BLaER1 treated with 17β-estradiol and CSF1 and Interleukin-3, amounts not matched to agents 10 nM and 100 nM (cell line): ENCODE results near the gene RGPD8.
"Not testable (repeated sequence)": the region's sequence is repeated elsewhere in the genome, so short reads cannot be mapped to it uniquely, and the experiment has no call there.

Source experiments
- H3K27ac ChIP-seq, 11 experiments: shearing (Covaris generic); formaldehyde crosslinking; 2 replicates each; pipeline ENCODE4 v1.8.1; 2022
- H3K27me3 ChIP-seq, 11 experiments: shearing (Covaris generic); formaldehyde crosslinking; 2 replicates each; pipeline ENCODE4 v1.8.1; 2022
- H3K36me3 ChIP-seq, 11 experiments: shearing (Covaris generic); formaldehyde crosslinking; 2 replicates each; pipeline ENCODE4 v1.8.1; 2022
- H3K4me1 ChIP-seq, 10 experiments: shearing (Covaris generic); formaldehyde crosslinking; 2 replicates each; pipeline ENCODE4 v1.8.1; 2022
- H3K4me2 ChIP-seq, 11 experiments: shearing (Covaris generic); formaldehyde crosslinking; 2 replicates each; pipeline ENCODE4 v1.8.1; 2022
- H3K4me3 ChIP-seq, 10 experiments: shearing (Covaris generic); formaldehyde crosslinking; 2 replicates each; pipeline ENCODE4 v1.8.1; 2022
- H3K9ac ChIP-seq, 11 experiments: shearing (Covaris generic); formaldehyde crosslinking; 2 replicates each; pipeline ENCODE4 v1.8.1; 2022
- H3K9me3 ChIP-seq, 11 experiments: shearing (Covaris generic); formaldehyde crosslinking; replicated peaks in 1 of 11; 2 replicates each; pipeline ENCODE4 v1.8.1; 2022
- H4K20me1 ChIP-seq, 11 experiments: shearing (Covaris generic); formaldehyde crosslinking; 2 replicates each; pipeline ENCODE4 v1.8.1; 2022
- Cebpa-rat ChIP-seq, 11 experiments: shearing (Covaris generic); IDR thresholded peaks; 2 replicates each; pipeline ENCODE4 v1.8.1; 2022

RGPD8 gene

DNA sequence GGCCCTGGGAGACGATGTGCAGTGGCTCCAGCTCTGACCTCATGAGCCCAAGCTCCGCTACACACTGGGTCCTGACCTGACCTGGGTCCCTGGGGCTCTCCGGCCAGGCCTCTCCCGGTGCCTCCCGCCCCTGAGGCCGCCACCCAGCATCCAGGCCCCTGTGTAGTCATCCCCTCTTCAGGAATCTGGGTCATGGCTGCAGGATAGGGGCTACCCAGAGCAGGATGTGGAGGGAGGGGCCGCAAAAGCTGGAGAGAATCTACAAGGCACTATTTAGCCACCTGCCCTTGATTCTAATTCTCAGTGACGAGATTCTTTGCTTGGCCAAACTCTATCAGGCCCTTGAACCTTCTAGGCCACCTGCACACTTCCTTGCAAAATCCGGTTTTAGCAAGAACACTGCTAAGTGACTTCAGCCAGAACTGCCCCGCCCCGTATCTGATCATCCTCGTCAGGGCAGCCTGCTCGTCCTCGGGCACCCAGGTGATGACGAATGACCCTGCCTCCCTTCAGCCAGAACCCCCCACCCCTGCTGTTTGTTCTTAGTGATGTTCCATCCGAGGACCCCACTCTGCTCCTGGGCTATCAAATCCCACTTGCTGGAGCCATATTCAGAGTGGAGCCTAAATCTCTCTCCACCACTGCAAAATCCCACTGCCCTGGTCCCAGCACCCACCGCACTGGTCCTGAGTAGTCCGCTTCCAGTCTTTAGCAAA lies 2.4 kb upstream of the RGPD8 start:
- not testable (repeated sequence) for H3K9ac ChIP-seq, H3K36me3 ChIP-seq, H4K20me1 ChIP-seq, H3K4me3 ChIP-seq, H3K27ac ChIP-seq, H3K9me3 ChIP-seq, H3K4me1 ChIP-seq, H3K4me2 ChIP-seq
- H3K27me3 ChIP-seq, result peaks cover 17 to 37% (median 34%) of the 10 kb centered on the region in 11 experiments

DNA sequence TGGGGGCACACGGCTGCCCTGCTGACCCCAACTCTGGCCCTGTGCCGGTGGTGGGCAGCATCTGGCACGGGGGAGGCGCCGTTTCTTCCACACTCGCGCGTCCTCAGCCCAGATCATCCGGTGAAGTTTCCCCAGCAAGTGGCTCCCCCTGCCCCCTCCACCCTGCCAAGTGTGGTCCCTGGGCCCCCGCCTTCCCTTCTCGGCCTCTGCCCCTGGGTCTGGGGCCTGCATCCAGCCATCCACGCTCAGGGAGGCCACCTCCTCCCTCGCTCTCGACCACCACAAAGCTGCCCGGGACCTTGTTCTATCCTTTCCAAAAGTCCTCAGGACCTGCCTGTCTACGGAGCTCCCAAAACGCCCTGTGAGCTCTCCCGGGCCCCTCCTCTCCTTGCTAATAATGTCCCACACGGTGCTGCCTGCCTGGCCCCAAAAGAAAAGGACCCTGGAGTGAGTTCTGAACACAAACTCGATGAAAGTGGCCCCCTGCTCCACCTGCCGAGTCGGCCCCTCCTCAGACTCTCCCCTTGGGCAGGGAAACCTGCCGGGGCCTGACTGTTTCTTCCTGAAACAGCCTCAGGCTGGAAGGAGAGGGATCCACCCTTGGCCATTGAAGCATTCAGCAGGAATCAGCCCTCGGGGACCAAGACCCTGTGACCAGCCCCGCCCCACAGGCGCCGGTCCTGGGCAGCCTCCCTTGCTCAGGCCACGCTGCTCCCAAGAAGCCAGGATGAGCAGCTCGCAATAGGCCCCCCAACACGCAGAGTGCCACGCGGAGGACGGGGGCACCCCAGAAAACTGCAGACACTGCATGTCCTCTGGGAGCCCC lies 1.7 kb upstream of the RGPD8 start:
- H3K27ac ChIP-seq, H3K4me3 ChIP-seq, H3K4me2 ChIP-seq, H3K36me3 ChIP-seq, H4K20me1 ChIP-seq, H3K9ac ChIP-seq, H3K9me3 ChIP-seq, H3K4me1 ChIP-seq: not testable (repeated sequence)
- peaks cover 17 to 43% (median 36%) of the 10 kb centered on the region in 11 experiments for H3K27me3 ChIP-seq

DNA sequence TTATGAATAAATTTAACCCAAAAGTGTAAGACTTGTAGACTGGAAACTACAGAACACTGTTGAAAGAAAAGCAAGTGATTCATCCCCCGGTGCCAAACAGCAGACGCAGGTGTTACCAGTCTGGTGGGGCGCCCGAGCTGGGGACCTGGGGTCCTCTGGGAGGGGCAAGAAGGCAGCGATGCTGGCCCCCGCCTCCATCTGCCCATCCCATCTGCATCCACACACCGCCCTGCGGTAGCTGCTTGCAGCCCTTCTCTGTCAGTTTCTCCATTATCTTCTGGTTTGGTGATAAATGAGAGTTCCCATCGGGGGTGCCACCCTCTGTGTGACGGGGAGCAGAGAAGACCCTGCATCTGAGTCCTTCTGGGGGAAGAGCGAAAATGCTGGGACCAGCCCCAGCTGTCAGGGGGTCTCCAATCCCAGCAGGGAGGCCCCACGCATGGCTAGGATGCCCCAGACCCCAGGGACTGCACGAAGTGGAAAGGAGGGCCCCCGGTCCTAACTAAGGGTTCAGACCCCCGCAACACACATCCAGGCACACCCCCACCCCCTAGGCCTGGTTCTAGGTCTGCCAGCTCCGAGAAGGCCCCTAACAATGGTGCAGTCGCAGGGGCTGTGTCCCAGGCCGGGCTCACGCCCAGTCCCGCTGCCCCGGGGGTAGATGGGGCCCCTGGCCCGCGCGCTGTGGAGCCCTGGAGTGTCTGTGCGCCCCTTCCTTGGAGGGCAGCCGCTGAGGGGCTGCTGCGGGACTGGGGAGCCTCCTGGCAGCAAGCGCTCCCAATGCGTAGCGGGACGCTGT lies 686 bp upstream of the RGPD8 start:
- no peak for TF ChIP-seq Cebpa-rat (IDR thresholded peaks at IDR 0.05)
- peaks cover 0 to 3% (median 0%) of the 10 kb centered on the region in 10 experiments; a peak in 1 of 20 replicates for H3K4me1 ChIP-seq
- no peak overlapping the region for H3K27ac ChIP-seq

DNA sequence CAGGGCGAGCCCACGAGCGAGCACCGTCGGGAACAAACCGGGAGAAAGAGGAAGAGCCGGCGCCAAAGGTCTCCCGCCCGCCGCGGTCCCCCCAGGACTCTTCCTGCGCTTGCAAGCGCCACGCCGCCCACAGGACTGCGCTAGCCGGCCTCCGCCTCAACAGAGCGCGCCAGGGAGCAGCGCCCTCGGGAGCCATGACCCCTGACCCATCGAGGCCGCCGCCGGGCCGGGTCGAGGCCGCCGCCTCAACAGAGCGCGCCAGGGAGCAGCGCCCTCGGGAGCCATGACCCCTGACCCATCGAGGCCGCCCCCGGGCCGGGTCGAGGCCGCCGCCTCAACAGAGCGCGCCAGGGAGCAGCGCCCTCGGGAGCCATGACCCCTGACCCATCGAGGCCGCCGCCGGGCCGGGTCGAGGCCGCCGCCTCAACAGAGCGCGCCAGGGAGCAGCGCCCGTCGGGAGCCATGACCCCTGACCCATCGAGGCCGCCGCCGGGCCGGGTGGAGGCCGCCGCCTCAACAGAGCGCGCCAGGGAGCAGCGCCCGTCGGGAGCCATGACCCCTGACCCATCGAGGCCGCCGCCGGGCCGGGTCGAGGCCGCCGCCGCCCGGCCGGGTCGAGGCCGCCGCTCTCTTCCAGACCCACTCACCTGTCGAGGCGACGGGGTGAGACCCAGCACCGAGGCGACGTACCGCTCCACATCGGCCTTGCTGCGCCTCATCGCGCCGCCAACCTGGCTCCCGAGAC lies 538 bp downstream of the RGPD8 start:
- Histone ChIP-seq H3K27ac (peak overlapping the region in 4 of 11 experiments; percentile 11 to 60 (median 32); a peak in 5 of 22 replicates), H3K27me3 (peaks cover 17 to 43% (median 36%) of the 10 kb centered on the region in 11 experiments), H3K4me3 (peak overlapping the region; percentile 47 to 69 (median 56)), H3K4me2 (peak overlapping the region; percentile 41 to 71 (median 57)), H3K9ac (peak overlapping the region; percentile 35 to 72 (median 64); a peak in 17 of 22 replicates)
- not testable (repeated sequence) for H3K36me3 ChIP-seq, H3K4me1 ChIP-seq, H3K9me3 ChIP-seq, H4K20me1 ChIP-seq

More for the DNA sequence above, 686 bp upstream of the RGPD8 start:
- Histone ChIP-seq H3K9ac (no peak overlapping the region), H3K36me3 (no peaks in the 10 kb centered on the region), H3K4me2 (peak overlapping the region in 3 of 11 experiments; percentile 13 to 24 (median 15); a peak in 1 of 22 replicates), H3K27me3 (peaks cover 17 to 43% (median 36%) of the 10 kb centered on the region in 11 experiments), H3K9me3 (no peaks in the 10 kb centered on the region), H3K4me3 (no peak overlapping the region), H4K20me1 (no peaks in the 10 kb centered on the region; a peak in 1 of 22 replicates)

DNA sequence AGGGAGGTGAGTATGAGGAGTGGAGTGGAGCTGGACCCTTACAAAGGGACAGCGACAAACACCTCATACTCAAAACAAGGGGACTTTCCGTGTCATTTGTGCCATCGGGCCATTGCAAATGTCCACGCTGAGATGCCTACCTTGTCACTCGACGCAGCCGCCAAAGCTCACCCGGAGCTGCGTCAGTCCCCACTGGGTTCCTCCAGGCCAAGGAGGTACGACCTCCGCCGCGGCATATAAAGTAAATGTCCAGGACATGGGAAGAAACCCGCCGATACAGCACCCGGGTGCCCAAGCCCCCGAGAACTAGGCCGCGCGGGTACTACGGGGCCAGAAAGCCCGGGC lies 1.1 kb downstream of the RGPD8 start:
- H3K36me3 ChIP-seq, H4K20me1 ChIP-seq, H3K9me3 ChIP-seq, H3K4me1 ChIP-seq: not testable (repeated sequence)
- peak overlapping the region; percentile 47 to 69 (median 56) for H3K4me3 ChIP-seq
- peak overlapping the region in 9 of 11 experiments; percentile 43 to 72 (median 64); a peak in 15 of 22 replicates for H3K9ac ChIP-seq
- peak overlapping the region; percentile 41 to 71 (median 57); a peak in 20 of 22 replicates for H3K4me2 ChIP-seq
- H3K27ac ChIP-seq, result peak overlapping the region in 1 of 11 experiments; percentile 60; a peak in 1 of 22 replicates
- H3K27me3 ChIP-seq, result peaks cover 17 to 43% (median 36%) of the 10 kb centered on the region in 11 experiments

DNA sequence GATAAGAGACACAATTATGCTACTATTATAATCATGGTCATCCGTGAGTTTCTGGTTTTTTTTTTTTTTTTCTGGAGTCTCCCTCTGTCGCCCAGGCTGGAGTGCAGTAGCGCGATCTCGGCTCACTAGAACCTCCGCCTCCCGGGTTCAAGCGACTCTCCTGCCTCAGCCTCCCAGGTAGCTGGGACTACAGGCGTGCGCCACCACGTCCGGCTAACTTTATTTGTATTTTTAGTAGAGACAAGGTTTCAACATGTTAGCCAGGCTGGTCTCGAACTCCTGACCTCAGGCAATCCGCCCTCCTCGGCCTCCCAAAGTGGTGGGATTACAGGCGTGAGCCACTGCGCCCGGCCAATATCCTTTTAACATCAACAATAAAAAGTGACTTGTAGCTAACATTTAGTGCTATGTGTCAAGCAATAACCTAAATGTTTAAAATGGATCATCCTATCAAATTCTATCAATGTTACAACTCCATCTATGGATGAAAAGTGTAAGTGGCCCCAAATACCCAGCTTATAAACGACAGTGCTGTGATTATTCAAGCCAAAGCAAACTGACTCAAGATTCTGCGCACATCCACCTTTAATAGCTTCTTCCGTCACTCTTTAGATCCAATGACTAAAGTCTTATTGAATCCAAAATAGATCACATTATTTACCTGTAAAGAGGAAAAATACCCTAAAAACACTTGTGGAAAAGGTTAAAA lies 1.7 kb downstream of the RGPD8 start:
- H3K9ac ChIP-seq, H3K9me3 ChIP-seq, H4K20me1 ChIP-seq, H3K36me3 ChIP-seq, H3K4me1 ChIP-seq, H3K27ac ChIP-seq: not testable (repeated sequence)
- Histone ChIP-seq H3K27me3 (peaks cover 17 to 43% (median 36%) of the 10 kb centered on the region in 11 experiments), H3K4me3 (peak overlapping the region in 4 of 10 experiments; percentile 47 to 59 (median 52); a peak in 5 of 20 replicates), H3K4me2 (peak overlapping the region in 4 of 11 experiments; percentile 46 to 71 (median 50); a peak in 5 of 22 replicates)

DNA sequence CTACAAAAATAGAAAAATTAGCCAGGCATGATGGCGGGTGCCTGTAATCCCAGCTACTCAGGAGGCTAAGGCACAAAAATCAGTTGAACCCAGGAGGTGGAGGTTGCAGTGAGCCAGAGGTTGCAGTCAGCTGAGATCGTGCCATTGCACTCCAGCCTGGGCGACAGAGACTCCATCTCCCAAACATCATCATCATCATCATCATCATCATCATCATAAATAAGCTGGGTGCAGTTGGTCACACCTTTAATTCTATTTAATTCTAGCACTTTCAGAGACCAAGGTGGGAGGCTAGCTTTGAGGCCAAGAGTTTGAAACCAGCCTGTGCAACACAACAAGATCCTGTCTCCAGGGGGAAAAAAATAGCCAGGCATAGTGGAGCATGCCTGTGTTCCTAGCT lies 8.9 kb downstream of the RGPD8 start:
- H3K9me3 ChIP-seq, H3K4me3 ChIP-seq, H3K27ac ChIP-seq, H3K4me2 ChIP-seq, H3K27me3 ChIP-seq, H3K4me1 ChIP-seq, H3K36me3 ChIP-seq, H3K9ac ChIP-seq, H4K20me1 ChIP-seq: not testable (repeated sequence)

DNA sequence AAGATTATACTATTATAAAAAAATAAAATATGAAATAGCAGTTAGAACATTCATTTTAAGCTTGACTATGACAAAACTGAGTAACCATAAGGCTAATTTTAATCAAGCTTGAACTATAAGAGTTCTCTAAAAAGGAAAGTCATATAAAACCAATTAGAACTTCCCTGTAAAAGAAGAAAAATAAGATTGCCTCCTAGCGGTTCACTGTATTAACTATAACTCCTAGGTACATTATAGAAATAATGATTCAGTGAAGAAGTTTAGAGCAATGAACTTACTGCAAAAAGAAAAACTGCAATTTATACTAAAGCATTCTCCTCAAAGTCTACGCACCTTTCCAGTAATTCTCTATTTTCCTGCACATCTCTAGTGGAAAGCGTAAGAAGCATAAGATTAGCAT lies 16.6 kb downstream of the RGPD8 start:
- not testable (repeated sequence) for H3K4me2 ChIP-seq, H3K36me3 ChIP-seq, H3K27me3 ChIP-seq

DNA sequence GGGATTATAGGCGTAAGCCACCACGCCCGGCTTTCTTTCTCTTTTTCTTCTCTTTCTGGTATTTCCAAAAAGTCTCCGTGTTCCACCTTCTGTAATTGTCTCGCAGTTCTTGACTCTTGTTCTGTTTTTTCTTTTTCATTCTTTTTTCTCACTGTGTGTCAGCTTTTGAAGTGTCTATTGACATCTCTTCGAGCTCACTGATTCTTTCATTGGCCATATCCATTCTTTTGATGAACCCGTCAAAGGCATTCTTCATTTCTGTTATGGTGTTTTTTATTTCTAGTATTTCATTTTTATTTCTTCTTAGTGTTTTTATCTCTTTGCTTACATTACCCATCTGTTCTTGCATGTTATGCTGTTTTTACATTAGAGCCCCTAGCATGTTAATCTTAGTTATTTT lies 73.4 kb downstream of the RGPD8 start:
- H3K27ac ChIP-seq, H3K9ac ChIP-seq, H3K4me3 ChIP-seq: not testable (repeated sequence)

More for the DNA sequence above, 16.6 kb downstream of the RGPD8 start:
- H3K4me1 ChIP-seq, H3K4me3 ChIP-seq, H3K9me3 ChIP-seq, H4K20me1 ChIP-seq, H3K9ac ChIP-seq, H3K27ac ChIP-seq: not testable (repeated sequence)

DNA sequence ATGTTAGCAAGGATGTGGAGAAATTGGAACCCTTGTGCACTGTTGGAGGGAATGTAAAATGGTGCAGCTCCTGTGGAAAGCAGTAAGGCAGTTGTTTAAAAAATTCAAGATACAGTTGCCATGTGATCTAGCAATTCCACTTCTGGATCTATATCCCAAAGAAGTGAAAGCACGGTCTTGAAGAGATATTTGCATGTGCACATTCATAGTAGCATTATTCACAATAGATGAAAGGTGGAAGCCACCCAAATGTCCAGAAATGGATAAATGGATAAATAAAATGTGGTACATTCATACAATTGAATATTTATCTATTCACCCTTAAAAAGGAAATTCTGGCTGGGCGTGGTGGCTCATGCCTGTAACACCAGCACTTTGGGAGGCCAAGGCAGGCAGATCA lies 79.1 kb downstream of the RGPD8 start:
- peaks cover 8 to 16% (median 12%) of the 10 kb centered on the region in 11 experiments for H3K9me3 ChIP-seq
- not testable (repeated sequence) for H4K20me1 ChIP-seq, H3K27ac ChIP-seq, H3K9ac ChIP-seq, H3K4me1 ChIP-seq, H3K36me3 ChIP-seq, H3K27me3 ChIP-seq, H3K4me3 ChIP-seq, H3K4me2 ChIP-seq

More for the DNA sequence above, 73.4 kb downstream of the RGPD8 start:
- peaks cover 14 to 26% (median 19%) of the 10 kb centered on the region in 11 experiments for H3K9me3 ChIP-seq
- H4K20me1 ChIP-seq, H3K27me3 ChIP-seq, H3K36me3 ChIP-seq, H3K4me2 ChIP-seq, H3K4me1 ChIP-seq: not testable (repeated sequence)

DNA sequence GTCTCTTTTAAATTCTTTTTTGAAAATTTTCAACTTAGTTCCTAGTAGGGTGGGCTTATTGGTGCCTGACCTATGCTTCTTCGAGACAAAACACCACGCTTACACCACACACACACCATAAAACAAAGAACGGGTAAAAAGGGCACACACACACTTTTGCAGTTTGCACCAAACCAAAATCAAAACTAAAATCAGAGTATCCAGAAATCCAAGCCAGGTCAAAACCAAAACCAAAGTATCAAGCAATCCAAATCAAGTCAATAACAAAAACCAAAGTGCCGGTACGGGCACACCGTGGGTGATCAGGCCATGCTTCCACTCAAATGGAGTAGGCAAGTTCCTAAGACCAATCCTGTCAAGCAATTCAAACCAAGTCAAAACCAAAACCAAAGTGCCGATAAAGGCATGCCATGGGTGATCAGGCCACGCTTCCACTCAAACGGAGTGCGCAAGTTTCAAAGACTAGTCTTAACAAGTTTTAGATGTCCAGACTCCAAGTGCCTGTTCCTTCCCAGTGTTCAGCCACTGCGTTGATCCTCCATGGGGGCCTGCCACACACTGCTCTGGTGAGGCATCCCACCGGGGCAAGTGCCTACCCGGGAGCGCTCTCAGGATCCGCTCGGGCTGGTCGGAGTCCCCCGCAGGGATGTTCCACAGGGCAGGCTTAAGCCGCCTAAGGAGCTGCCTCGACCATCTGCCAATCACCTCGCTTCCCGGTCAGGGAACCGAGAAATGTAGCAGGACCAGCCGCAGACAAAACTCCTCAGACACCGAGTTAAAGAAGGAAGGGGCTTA lies 80.4 kb downstream of the RGPD8 start:
- H3K27ac ChIP-seq, H3K9ac ChIP-seq, H3K27me3 ChIP-seq, H3K4me1 ChIP-seq, H4K20me1 ChIP-seq, H3K4me3 ChIP-seq, H3K9me3 ChIP-seq, H3K36me3 ChIP-seq: not testable (repeated sequence)
- H3K4me2 ChIP-seq, result peak overlapping the region in 4 of 11 experiments; percentile 4 to 55 (median 23); a peak in 4 of 22 replicates
